GM12892 (cell line): ENCODE data around the gene CRB2.
A peak's percentile ranks its signal among the peaks of the same experiment; 100 is the strongest.

Experiments
- POLR2A ChIP-seq: IDR thresholded peaks from 2 replicates; pipeline ENCODE4 v1.6.1; 2011; ENCODE audit warnings: low read depth, low read length, control low read depth
- POLR2AphosphoS5 ChIP-seq: IDR thresholded peaks from 2 replicates; pipeline ENCODE4 v1.6.1; 2011; ENCODE audit warnings: low read depth, low read length, control low read depth
- TAF1 ChIP-seq: IDR thresholded peaks from 2 replicates; pipeline ENCODE4 v1.6.1; 2011; ENCODE audit warnings: low read depth, mild to moderate bottlenecking, control low read depth, low read length, borderline replicate concordance

DNA sequence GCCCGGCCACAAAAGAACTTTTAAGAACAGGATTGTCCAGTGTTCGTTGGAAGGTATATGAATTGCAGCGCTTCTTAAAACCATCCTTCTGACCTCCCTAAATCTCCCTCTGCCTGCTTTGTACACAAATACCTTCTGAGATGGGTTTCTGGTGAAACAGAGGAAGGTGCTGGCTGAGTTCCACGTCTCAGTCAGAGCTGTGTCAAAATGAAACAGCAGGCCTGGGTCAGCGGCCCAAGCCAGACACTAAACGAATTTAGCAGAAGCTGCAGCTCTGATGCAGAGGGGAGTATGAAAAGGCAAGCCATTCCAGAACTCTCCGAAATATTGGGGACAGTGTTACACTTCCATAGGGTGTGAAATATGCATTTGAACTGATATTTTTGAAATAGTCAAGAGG, 37.8 kb upstream of the CRB2 start:
- no peak for TF ChIP-seq POLR2AphosphoS5
- TF ChIP-seq TAF1: peak; percentile 27; the same call in 1 of the 2 replicates
- peak; percentile 37; the same call in 1 of the 2 replicates for TF ChIP-seq POLR2A
